ENCODE results near the gene CYP2C8.

Gene CYP2C8

GRCh38 chr10:95056744-95057363 is 12.4 kb downstream of the CYP2C8 start:
- TF ChIP-seq, protein P1, sequence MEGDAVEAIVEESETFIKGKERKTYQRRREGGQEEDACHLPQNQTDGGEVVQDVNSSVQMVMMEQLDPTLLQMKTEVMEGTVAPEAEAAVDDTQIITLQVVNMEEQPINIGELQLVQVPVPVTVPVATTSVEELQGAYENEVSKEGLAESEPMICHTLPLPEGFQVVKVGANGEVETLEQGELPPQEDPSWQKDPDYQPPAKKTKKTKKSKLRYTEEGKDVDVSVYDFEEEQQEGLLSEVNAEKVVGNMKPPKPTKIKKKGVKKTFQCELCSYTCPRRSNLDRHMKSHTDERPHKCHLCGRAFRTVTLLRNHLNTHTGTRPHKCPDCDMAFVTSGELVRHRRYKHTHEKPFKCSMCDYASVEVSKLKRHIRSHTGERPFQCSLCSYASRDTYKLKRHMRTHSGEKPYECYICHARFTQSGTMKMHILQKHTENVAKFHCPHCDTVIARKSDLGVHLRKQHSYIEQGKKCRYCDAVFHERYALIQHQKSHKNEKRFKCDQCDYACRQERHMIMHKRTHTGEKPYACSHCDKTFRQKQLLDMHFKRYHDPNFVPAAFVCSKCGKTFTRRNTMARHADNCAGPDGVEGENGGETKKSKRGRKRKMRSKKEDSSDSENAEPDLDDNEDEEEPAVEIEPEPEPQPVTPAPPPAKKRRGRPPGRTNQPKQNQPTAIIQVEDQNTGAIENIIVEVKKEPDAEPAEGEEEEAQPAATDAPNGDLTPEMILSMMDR (conservative IDR thresholded peaks at IDR 0.05; ENCODE audit: low read depth, low read length), result no peak
- no peak for DNase-seq (ENCODE audit: low read depth)
- no peak overlapping the region for H3K4me3 ChIP-seq (ENCODE audit: low read length)

- H3K4me3 ChIP-seq (ENCODE audit: low read length), result no peak overlapping the region
- TF ChIP-seq, protein P1 (conservative IDR thresholded peaks at IDR 0.05; ENCODE audit: low read depth, low read length), result no peak
- no peak for DNase-seq (ENCODE audit: low read depth)
Observed at GRCh38 chr10:95049919-95050318, 19.4 kb downstream of the CYP2C8 start.

DNA sequence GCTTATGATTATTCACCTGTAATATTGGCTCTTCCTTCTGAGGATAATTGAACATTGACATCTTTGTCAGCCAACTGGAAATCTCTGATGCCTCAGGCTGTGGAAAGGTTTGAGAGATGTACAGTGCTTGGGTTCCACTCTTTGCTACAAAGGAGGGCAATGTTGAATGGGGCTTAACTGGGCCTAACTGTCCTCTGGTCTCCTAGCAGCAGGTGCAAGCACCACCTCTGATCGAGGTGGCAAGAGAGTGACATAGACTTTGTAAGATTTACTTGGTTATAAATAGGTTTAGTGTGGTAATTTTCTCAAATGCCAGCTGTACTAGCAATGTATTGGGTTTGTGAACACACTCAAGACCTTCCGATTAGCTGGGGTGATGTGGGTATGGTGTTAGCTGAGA is 21.1 kb downstream of the CYP2C8 start:
- no peak for DNase-seq (ENCODE audit: low read depth)
- no peak overlapping the region for H3K4me3 ChIP-seq (ENCODE audit: low read length)
- TF ChIP-seq, protein P1 (conservative IDR thresholded peaks at IDR 0.05; ENCODE audit: low read depth, low read length), result no peak

GRCh38 chr10:95039281-95039680 is 30.0 kb downstream of the CYP2C8 start:
- no peak overlapping the region for H3K4me3 ChIP-seq (ENCODE audit: low read length)
- no peak for DNase-seq (ENCODE audit: low read depth)
- TF ChIP-seq, protein P1 (conservative IDR thresholded peaks at IDR 0.05; ENCODE audit: low read depth, low read length), result no peak

- DNase-seq (ENCODE audit: low read depth), result no peak
- TF ChIP-seq, protein P1 (conservative IDR thresholded peaks at IDR 0.05; ENCODE audit: low read depth, low read length), result no peak
- H3K4me3 ChIP-seq (ENCODE audit: low read length), result no peak overlapping the region
Observed at GRCh38 chr10:95035332-95036295, 33.7 kb downstream of the CYP2C8 start.

DNA sequence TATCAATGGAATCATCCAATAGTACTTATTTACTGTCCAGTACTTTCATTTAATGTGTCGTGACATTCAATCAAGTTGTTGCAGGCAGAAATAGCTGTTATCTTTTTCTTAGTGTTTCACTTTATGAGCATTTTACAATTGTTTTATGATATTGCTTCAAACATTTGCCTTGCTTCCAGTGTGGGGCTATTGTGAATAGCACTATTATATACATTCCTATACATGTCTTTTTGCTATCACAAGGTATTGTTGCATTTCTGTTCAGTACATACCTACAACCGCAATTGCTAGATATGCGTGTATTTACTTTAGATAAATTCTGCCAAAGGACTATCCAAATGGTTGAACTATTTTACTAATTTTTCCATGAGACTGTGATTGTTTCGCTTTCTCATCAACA is 34.9 kb downstream of the CYP2C8 start:
- no peak for DNase-seq (ENCODE audit: low read depth)
- H3K4me3 ChIP-seq (ENCODE audit: low read length), result no peak overlapping the region
- TF ChIP-seq, protein P1 (conservative IDR thresholded peaks at IDR 0.05; ENCODE audit: low read depth, low read length), result no peak
